Neural progenitor cell (in vitro differentiated cells): ENCODE measurements around the gene BCHE. TPM values are rescaled to one million over a fixed set of nuclear protein-coding genes. Genes with fewer than 3 reads are reported as not detected.

ENCODE experiments used
- DNase-seq: peaks from one replicate; pipeline ENCODE4 v3.0.0-alpha.2; 2016; ENCODE audit warnings: low spot score
- H2AFZ ChIP-seq: fragments of 200-600 bp; sonication (generic); replicated peaks from 2 replicates; pipeline ENCODE4 v1.6.1; 2016; ENCODE audit warnings: antibody characterized with exemption
- H3F3A ChIP-seq: fragments of 200-600 bp; sonication (generic); 2 replicates; pipeline ENCODE4 v1.6.1; 2016; ENCODE audit warnings: antibody characterized with exemption, low read depth
- H3K27ac ChIP-seq: fragments of 200-600 bp; sonication (generic); 2 replicates; pipeline ENCODE4 v1.5.1; 2016; ENCODE audit warnings: mild to moderate bottlenecking
- H3K27me3 ChIP-seq: fragments of 200-600 bp; sonication (generic); 2 replicates; pipeline ENCODE4 v1.6.1; 2016; ENCODE audit warnings: mild to moderate bottlenecking, moderate library complexity
- H3K36me3 ChIP-seq: fragments of 200-600 bp; sonication (generic); 2 replicates; pipeline ENCODE4 v1.5.1; 2016
- H3K4me1 ChIP-seq: fragments of 200-600 bp; sonication (generic); 2 replicates; pipeline ENCODE4 v1.6.1; 2016; ENCODE audit warnings: mixed run types
- H3K4me2 ChIP-seq: fragments of 200-600 bp; sonication (generic); 2 replicates; pipeline ENCODE4 v1.6.1; 2016
- H3K4me3 ChIP-seq: fragments of 200-600 bp; sonication (generic); 2 replicates; pipeline ENCODE4 v1.5.1; 2016
- H3K79me2 ChIP-seq: fragments of 200-600 bp; sonication (generic); 2 replicates; pipeline ENCODE4 v1.6.1; 2016; ENCODE audit warnings: low read depth
- H3K9ac ChIP-seq: fragments of 200-600 bp; sonication (generic); 2 replicates; pipeline ENCODE4 v1.6.1; 2016
- H3K9me3 ChIP-seq: fragments of 200-600 bp; sonication (generic); 2 replicates; pipeline ENCODE4 v1.5.1; 2016; ENCODE audit warnings: low read depth
- H4K20me1 ChIP-seq: fragments of 200-600 bp; sonication (generic); 2 replicates; pipeline ENCODE4 v1.6.1; 2016; ENCODE audit warnings: low read depth
- H3K27ac Mint-ChIP-seq: 3 replicates; pipeline ENCODE4 v1.8.0; 2021; ENCODE audit warnings: mixed read lengths
- H3K27me3 Mint-ChIP-seq: 2 replicates; pipeline ENCODE4 v1.8.0; 2022; ENCODE audit warnings: low read depth, mild to moderate bottlenecking, inconsistent platforms, moderate library complexity, mixed read lengths; ENCODE audit not compliant: insufficient read depth
- H3K36me3 Mint-ChIP-seq: 3 replicates; pipeline ENCODE4 v1.8.0; 2021; ENCODE audit warnings: mixed read lengths
- H3K4me1 Mint-ChIP-seq: 3 replicates; pipeline ENCODE4 v1.8.0; 2021; ENCODE audit warnings: mixed read lengths
- H3K4me3 Mint-ChIP-seq: 3 replicates; pipeline ENCODE4 v1.8.0; 2021; ENCODE audit warnings: mild to moderate bottlenecking, moderate library complexity, mixed read lengths
- H3K9me3 Mint-ChIP-seq: 3 replicates; pipeline ENCODE4 v1.8.0; 2020; ENCODE audit warnings: mixed read lengths
- CTCF ChIP-seq: fragments of 200-600 bp; sonication (generic); IDR thresholded peaks from 2 replicates; pipeline ENCODE4 v1.5.1; 2017; ENCODE audit warnings: antibody characterized with exemption, mild to moderate bottlenecking
- EZH2 ChIP-seq: fragments of 200-600 bp; sonication (generic); IDR thresholded peaks from 2 replicates; pipeline ENCODE4 v1.6.1; 2017; ENCODE audit warnings: antibody characterized with exemption, mild to moderate bottlenecking, moderate library complexity
- EZH2phosphoT487 ChIP-seq: fragments of 200-600 bp; sonication (generic); IDR thresholded peaks from 2 replicates; pipeline ENCODE4 v1.6.1; 2017; ENCODE audit warnings: antibody characterized with exemption
- total RNA-seq: library from RNA; depleted of rRNA; stranded (reverse); fragments of >200 nt; gene quantifications from 2 replicates; pipeline ENCODE4 v1.2.3, GENCODE V29; 2015; ENCODE audit warnings: low replicate concordance

Gene BCHE
- total RNA-seq, 1 donor from 2014 or later: 15.2 TPM

- Histone ChIP-seq H3K36me3 (no peaks in the 10 kb centered on the region), H3K27me3 (no peaks in the 10 kb centered on the region), H3K9ac (no peak overlapping the region), H3K4me1 (no peaks in the 10 kb centered on the region), H4K20me1 (no peaks in the 10 kb centered on the region), H3F3A (no peaks in the 10 kb centered on the region), H3K4me2 (no peak overlapping the region), H3K4me3 (no peak overlapping the region), H3K79me2 (no peaks in the 10 kb centered on the region), H3K27ac (no peak overlapping the region), H2AFZ (no peak overlapping the region), H3K9me3 (no peaks in the 10 kb centered on the region)
- DNase-seq: no peak
- Mint-ChIP-seq H3K4me1 (peaks cover 8% of the 10 kb centered on the region), H3K9me3 (peaks cover 5% of the 10 kb centered on the region), H3K27ac (peak overlapping the region; percentile 85), H3K27me3 (peaks cover 4% of the 10 kb centered on the region), H3K4me3 (no peak overlapping the region), H3K36me3 (no peaks in the 10 kb centered on the region)
- TF ChIP-seq CTCF (no peak), EZH2phosphoT487 (no peak), EZH2 (no peak)
Observed at GRCh38 chr3:165768680-165769079, 68.5 kb downstream of the BCHE start.

GRCh38 chr3:165759041-165759440 lies 78.2 kb downstream of the BCHE start:
- H3K4me3 ChIP-seq: no peak overlapping the region
- no peaks in the 10 kb centered on the region for H3K36me3 Mint-ChIP-seq
- H3K27ac ChIP-seq: no peak overlapping the region
- no peaks in the 10 kb centered on the region for H3K9me3 ChIP-seq
- H3K27ac Mint-ChIP-seq: no peak overlapping the region
- no peaks in the 10 kb centered on the region for H3K36me3 ChIP-seq
- no peaks in the 10 kb centered on the region for H3K79me2 ChIP-seq
- no peaks in the 10 kb centered on the region for H3K27me3 Mint-ChIP-seq
- DNase-seq: no peak
- peak overlapping the region; percentile 52 for H2AFZ ChIP-seq
- H3K9ac ChIP-seq: no peak overlapping the region
- no peaks in the 10 kb centered on the region for H3F3A ChIP-seq
- H3K4me1 Mint-ChIP-seq: no peaks in the 10 kb centered on the region
- TF ChIP-seq EZH2phosphoT487 (no peak), CTCF (no peak), EZH2 (no peak)
- H4K20me1 ChIP-seq: no peaks in the 10 kb centered on the region
- H3K4me2 ChIP-seq: no peak overlapping the region
- H3K4me1 ChIP-seq: no peaks in the 10 kb centered on the region
- no peaks in the 10 kb centered on the region for H3K27me3 ChIP-seq
- no peak overlapping the region for H3K4me3 Mint-ChIP-seq
- H3K9me3 Mint-ChIP-seq: no peaks in the 10 kb centered on the region

- H3K4me1 ChIP-seq: no peaks in the 10 kb centered on the region
- no peak overlapping the region for H3K9ac ChIP-seq
- Mint-ChIP-seq H3K27ac (no peak overlapping the region), H3K36me3 (no peaks in the 10 kb centered on the region), H3K4me1 (no peaks in the 10 kb centered on the region), H3K4me3 (no peak overlapping the region), H3K9me3 (no peaks in the 10 kb centered on the region), H3K27me3 (peaks cover 2% of the 10 kb centered on the region)
- no peaks in the 10 kb centered on the region for H3F3A ChIP-seq
- no peaks in the 10 kb centered on the region for H3K36me3 ChIP-seq
- no peak overlapping the region for H2AFZ ChIP-seq
- H4K20me1 ChIP-seq: no peaks in the 10 kb centered on the region
- H3K27me3 ChIP-seq: no peaks in the 10 kb centered on the region
- H3K4me3 ChIP-seq: no peak overlapping the region
- H3K27ac ChIP-seq: no peak overlapping the region
- no peaks in the 10 kb centered on the region for H3K9me3 ChIP-seq
- DNase-seq: no peak
- H3K4me2 ChIP-seq: no peak overlapping the region
- no peaks in the 10 kb centered on the region for H3K79me2 ChIP-seq
- TF ChIP-seq CTCF (no peak), EZH2 (no peak), EZH2phosphoT487 (no peak)
Observed at GRCh38 chr3:165755571-165755970, 81.7 kb downstream of the BCHE start.
